HepG2 (cell line): Measurements from ENCODE around the gene TMEM45A. TPM values are rescaled to one million over a fixed set of nuclear protein-coding genes. Genes with fewer than 3 reads are reported as not detected.

Source experiments
- PATZ1 ChIP-seq: sonication (generic); formaldehyde crosslinking; IDR thresholded peaks from 2 replicates; pipeline ENCODE4 v1.4.0; 2020; ENCODE audit warnings: missing genetic modification reagents
- RELA ChIP-seq: sonication (generic); formaldehyde crosslinking; IDR thresholded peaks from 2 replicates; pipeline ENCODE4 v1.4.0; 2020; ENCODE audit warnings: missing genetic modification reagents
- ZBTB42 ChIP-seq: sonication (generic); formaldehyde crosslinking; IDR thresholded peaks from 2 replicates; pipeline ENCODE4 v1.5.0; 2020; ENCODE audit warnings: mild to moderate bottlenecking, missing genetic modification reagents
- ZNF274 ChIP-seq: sonication (generic); formaldehyde crosslinking; IDR thresholded peaks from 2 replicates; pipeline ENCODE4 v1.5.1; 2020; ENCODE audit warnings: mild to moderate bottlenecking, missing genetic modification reagents
- ZNF503 ChIP-seq: sonication (generic); formaldehyde crosslinking; IDR thresholded peaks from 2 replicates; pipeline ENCODE4 v1.4.0; 2020; ENCODE audit warnings: missing genetic modification reagents
- ZNF674 ChIP-seq: sonication (generic); formaldehyde crosslinking; IDR thresholded peaks from 2 replicates; pipeline ENCODE4 v1.5.0; 2020; ENCODE audit warnings: low read depth, mild to moderate bottlenecking, missing genetic modification reagents
- ZNF883 ChIP-seq: sonication (generic); formaldehyde crosslinking; IDR thresholded peaks from 2 replicates; pipeline ENCODE4 v1.5.1; 2020; ENCODE audit warnings: mild to moderate bottlenecking, missing genetic modification reagents; ENCODE audit errors: not compliant biosample characterization
- polyA plus RNA-seq, 8 experiments: library from polyadenylated mRNA; depleted of rRNA in 3 of 8; stranded (reverse) in 7 of 8; unstranded in 1 of 8; fragments of >200 nt; fragmentation: Illumina TruSeq in 4 of 8; extraction: Trizol in 4 of 8; gene quantifications; 2 replicates each; pipeline versions ENCODE4 v1.2.1 to v1.2.3, GENCODE V29; 2011 to 2016; ENCODE audit warnings: low read depth in 4 of 8, missing spikeins in 1 of 8, mixed read lengths in 1 of 8; ENCODE audit not compliant: insufficient read depth in 1 of 8
- total RNA-seq, 5 experiments: library from RNA; depleted of rRNA; stranded (reverse); fragments of >200 nt; fragmentation: Illumina TruSeq; extraction: Trizol; gene quantifications; 2 replicates each; pipeline ENCODE4 v1.2.3, GENCODE V29; 2016; ENCODE audit warnings: low read depth in 1 of 5
- TF ChIP-seq, protein P1 (sequence below): sonication (generic); formaldehyde crosslinking; IDR thresholded peaks from 2 replicates; pipeline ENCODE4 v1.8.1; 2023; ENCODE audit warnings: mild to moderate bottlenecking, inconsistent platforms, moderate library complexity, missing genetic modification reagents, borderline replicate concordance
- TF ChIP-seq, protein P2 (sequence below): sonication (generic); formaldehyde crosslinking; IDR thresholded peaks from 2 replicates; pipeline ENCODE4 v1.5.1; 2020; ENCODE audit warnings: mild to moderate bottlenecking, missing genetic modification reagents, moderate library complexity
- TF ChIP-seq, protein P3 (sequence below), 2 experiments: fragments of 450-650 bp in 1 of 2; sonication (generic) in 1 of 2; formaldehyde crosslinking in 1 of 2; IDR thresholded peaks; 2 replicates each; pipeline versions ENCODE4 v1.6.1 to v1.8.0; 2016 to 2022; ENCODE audit warnings: antibody characterized with exemption in 1 of 2, mild to moderate bottlenecking in 1 of 2, missing genetic modification reagents in 1 of 2

The TMEM45A gene
- total and polyA plus RNA-seq, 2 of the 13 experiments (the other 11 are each of a cell fraction or from before 2014, with no cell fraction given) = 14.8 to 38.5 TPM

DNA sequence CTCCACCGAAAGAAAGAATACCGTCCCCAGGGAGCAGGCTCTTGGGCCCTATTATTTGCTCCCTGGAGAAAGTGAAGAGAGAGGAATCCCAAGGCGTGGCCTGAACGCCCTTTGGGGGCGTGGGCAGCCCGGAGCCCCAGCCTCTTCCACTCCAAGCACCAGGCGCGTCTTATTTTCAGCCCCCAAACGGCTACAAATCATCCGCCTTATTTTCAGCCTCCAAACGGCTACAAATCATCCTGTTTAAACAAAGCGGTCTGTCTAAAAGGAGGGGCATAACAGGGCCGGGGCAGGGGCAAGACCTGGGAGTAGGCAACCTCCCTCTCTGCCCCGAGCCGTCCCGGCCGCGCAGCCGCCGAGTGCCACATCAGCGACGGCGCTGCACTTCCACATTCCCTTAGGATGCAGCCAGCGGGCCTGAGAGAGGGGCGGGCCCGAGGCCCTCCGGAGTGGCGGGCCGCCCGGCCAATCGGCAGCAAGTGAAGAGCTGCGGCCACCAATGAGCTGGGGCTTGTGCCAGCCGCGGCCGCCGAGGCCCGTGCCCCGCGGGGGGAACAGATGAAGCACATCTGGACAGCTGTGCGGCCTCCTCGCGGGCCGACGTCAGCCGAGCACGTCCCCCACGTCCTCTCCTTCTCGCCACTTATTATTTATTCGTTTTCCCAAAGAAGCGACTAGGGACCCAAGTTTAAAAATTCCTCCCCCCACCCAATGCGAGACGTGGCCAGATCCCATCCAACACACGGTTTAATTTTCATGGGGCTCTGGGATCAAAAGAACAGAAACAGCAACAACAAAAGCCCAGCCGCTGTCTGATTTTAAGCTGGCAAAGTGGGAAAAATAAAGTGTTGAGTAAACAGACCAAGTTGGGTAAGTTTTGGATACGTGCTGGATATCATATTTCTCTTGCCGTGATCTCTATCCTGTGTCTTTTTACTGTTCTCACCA, at the start of gene TMEM45A (continued):
- TF ChIP-seq, protein P1, sequence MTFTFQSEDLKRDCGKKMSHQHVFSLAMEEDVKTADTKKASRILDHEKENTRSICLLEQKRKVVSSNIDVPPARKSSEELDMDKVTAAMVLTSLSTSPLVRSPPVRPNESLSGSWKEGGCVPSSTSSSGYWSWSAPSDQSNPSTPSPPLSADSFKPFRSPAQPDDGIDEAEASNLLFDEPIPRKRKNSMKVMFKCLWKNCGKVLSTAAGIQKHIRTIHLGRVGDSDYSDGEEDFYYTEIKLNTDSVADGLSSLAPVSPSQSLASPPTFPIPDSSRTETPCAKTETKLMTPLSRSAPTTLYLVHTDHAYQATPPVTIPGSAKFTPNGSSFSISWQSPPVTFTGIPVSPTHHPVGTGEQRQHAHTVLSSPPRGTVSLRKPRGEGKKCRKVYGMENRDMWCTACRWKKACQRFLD = peak; percentile 91; the same call in 1 of the 2 replicates
- TF ChIP-seq ZBTB42 (CRISPR knock-in tag) (peak; percentile 100), PATZ1 (CRISPR knock-in tag) (peak; percentile 69; the same call in 1 of the 2 replicates), ZNF883 (peak; percentile 62), ZNF274 (CRISPR knock-in tag) (peak; percentile 87), ZNF674 (CRISPR knock-in tag) (no peak), RELA (CRISPR knock-in tag) (no peak), ZNF503 (CRISPR knock-in tag) (peak; percentile 65; the same call in 1 of the 2 replicates)
- TF ChIP-seq, protein P2, sequence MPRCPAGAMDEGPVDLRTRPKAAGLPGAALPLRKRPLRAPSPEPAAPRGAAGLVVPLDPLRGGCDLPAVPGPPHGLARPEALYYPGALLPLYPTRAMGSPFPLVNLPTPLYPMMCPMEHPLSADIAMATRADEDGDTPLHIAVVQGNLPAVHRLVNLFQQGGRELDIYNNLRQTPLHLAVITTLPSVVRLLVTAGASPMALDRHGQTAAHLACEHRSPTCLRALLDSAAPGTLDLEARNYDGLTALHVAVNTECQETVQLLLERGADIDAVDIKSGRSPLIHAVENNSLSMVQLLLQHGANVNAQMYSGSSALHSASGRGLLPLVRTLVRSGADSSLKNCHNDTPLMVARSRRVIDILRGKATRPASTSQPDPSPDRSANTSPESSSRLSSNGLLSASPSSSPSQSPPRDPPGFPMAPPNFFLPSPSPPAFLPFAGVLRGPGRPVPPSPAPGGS = peak; percentile 69
- TF ChIP-seq, protein P3, sequence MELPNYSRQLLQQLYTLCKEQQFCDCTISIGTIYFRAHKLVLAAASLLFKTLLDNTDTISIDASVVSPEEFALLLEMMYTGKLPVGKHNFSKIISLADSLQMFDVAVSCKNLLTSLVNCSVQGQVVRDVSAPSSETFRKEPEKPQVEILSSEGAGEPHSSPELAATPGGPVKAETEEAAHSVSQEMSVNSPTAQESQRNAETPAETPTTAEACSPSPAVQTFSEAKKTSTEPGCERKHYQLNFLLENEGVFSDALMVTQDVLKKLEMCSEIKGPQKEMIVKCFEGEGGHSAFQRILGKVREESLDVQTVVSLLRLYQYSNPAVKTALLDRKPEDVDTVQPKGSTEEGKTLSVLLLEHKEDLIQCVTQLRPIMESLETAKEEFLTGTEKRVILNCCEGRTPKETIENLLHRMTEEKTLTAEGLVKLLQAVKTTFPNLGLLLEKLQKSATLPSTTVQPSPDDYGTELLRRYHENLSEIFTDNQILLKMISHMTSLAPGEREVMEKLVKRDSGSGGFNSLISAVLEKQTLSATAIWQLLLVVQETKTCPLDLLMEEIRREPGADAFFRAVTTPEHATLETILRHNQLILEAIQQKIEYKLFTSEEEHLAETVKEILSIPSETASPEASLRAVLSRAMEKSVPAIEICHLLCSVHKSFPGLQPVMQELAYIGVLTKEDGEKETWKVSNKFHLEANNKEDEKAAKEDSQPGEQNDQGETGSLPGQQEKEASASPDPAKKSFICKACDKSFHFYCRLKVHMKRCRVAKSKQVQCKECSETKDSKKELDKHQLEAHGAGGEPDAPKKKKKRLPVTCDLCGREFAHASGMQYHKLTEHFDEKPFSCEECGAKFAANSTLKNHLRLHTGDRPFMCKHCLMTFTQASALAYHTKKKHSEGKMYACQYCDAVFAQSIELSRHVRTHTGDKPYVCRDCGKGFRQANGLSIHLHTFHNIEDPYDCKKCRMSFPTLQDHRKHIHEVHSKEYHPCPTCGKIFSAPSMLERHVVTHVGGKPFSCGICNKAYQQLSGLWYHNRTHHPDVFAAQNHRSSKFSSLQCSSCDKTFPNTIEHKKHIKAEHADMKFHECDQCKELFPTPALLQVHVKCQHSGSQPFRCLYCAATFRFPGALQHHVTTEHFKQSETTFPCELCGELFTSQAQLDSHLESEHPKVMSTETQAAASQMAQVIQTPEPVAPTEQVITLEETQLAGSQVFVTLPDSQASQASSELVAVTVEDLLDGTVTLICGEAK (IDR thresholded peaks at IDR 0.05) = no peak
- TF ChIP-seq, protein P3 (CRISPR knock-in tag; IDR thresholded peaks at IDR 0.05) = peak; percentile 78; the same call in 1 of the 2 replicates
